ENCODE measurements around the gene ACTL7A. TPM values are rescaled to one million over a fixed set of nuclear protein-coding genes. Genes with fewer than 3 reads are reported as not detected.
"Not testable (repeated sequence)": the region's sequence is repeated elsewhere in the genome, so short reads cannot be mapped to it uniquely, and the experiment has no call there.

ACTL7A gene
- total RNA-seq, 1 experiment from 2014 or later: not detected

GRCh38 chr9:108842610-108843295 is 19.3 kb upstream of the ACTL7A start:
- no peaks in the 10 kb centered on the region for H3K4me1 ChIP-seq (ENCODE audit: low read length)
- H3K9ac ChIP-seq (ENCODE audit: low read length): no peak overlapping the region
- H3K9me3 ChIP-seq (ENCODE audit: low read length): no peaks in the 10 kb centered on the region
- H3K79me2 ChIP-seq (ENCODE audit: low read length): no peaks in the 10 kb centered on the region
- no peaks in the 10 kb centered on the region for H4K20me1 ChIP-seq (ENCODE audit: insufficient read depth, low read depth, low read length)
- H3K9me2 ChIP-seq (replicated peaks; ENCODE audit: insufficient read depth, low read length): no peaks in the 10 kb centered on the region
- no peak overlapping the region for H3K4me2 ChIP-seq (ENCODE audit: low read depth, low read length, poor library complexity, severe bottlenecking)
- no peak overlapping the region for H3K27ac ChIP-seq (ENCODE audit: low read length)
- H3K36me3 ChIP-seq (ENCODE audit: insufficient read depth, low read length): no peaks in the 10 kb centered on the region
- no peak overlapping the region for H3K4me3 ChIP-seq (ENCODE audit: low read length)
- H2AFZ ChIP-seq (ENCODE audit: low read length): no peak overlapping the region
- no peak for DNase-seq
- H3K27me3 ChIP-seq (ENCODE audit: low read length): no peaks in the 10 kb centered on the region

GRCh38 chr9:108844391-108844790 is 17.7 kb upstream of the ACTL7A start:
- Histone ChIP-seq H3K9me2 (replicated peaks; ENCODE audit: insufficient read depth, low read length) (no peaks in the 10 kb centered on the region), H3K36me3 (ENCODE audit: insufficient read depth, low read length) (no peaks in the 10 kb centered on the region), H3K4me3 (ENCODE audit: low read length) (no peak overlapping the region), H3K4me2 (ENCODE audit: low read depth, low read length, poor library complexity, severe bottlenecking) (no peak overlapping the region), H3K4me1 (ENCODE audit: low read length) (no peaks in the 10 kb centered on the region), H3K27ac (ENCODE audit: low read length) (no peak overlapping the region), H3K9me3 (ENCODE audit: low read length) (no peaks in the 10 kb centered on the region), H4K20me1 (ENCODE audit: insufficient read depth, low read depth, low read length) (no peaks in the 10 kb centered on the region), H3K9ac (ENCODE audit: low read length) (no peak overlapping the region), H2AFZ (ENCODE audit: low read length) (no peak overlapping the region), H3K79me2 (ENCODE audit: low read length) (no peaks in the 10 kb centered on the region), H3K27me3 (ENCODE audit: low read length) (no peaks in the 10 kb centered on the region)
- DNase-seq: no peak

GRCh38 chr9:108844856-108845255 is 17.2 kb upstream of the ACTL7A start:
- Histone ChIP-seq H3K9me2 (replicated peaks; ENCODE audit: insufficient read depth, low read length) (no peaks in the 10 kb centered on the region), H3K9me3 (ENCODE audit: low read length) (no peaks in the 10 kb centered on the region), H3K4me2 (ENCODE audit: low read depth, low read length, poor library complexity, severe bottlenecking) (no peak overlapping the region), H4K20me1 (ENCODE audit: insufficient read depth, low read depth, low read length) (no peaks in the 10 kb centered on the region), H3K9ac (ENCODE audit: low read length) (no peak overlapping the region), H3K36me3 (ENCODE audit: insufficient read depth, low read length) (no peaks in the 10 kb centered on the region), H3K79me2 (ENCODE audit: low read length) (no peaks in the 10 kb centered on the region), H2AFZ (ENCODE audit: low read length) (no peak overlapping the region), H3K27me3 (ENCODE audit: low read length) (no peaks in the 10 kb centered on the region), H3K27ac (ENCODE audit: low read length) (no peak overlapping the region), H3K4me3 (ENCODE audit: low read length) (no peak overlapping the region), H3K4me1 (ENCODE audit: low read length) (no peaks in the 10 kb centered on the region)
- no peak for DNase-seq

GRCh38 chr9:108845507-108845906 is 16.6 kb upstream of the ACTL7A start:
- no peaks in the 10 kb centered on the region for H3K79me2 ChIP-seq (ENCODE audit: low read length)
- H3K4me1 ChIP-seq (ENCODE audit: low read length): no peaks in the 10 kb centered on the region
- no peak overlapping the region for H3K27ac ChIP-seq (ENCODE audit: low read length)
- no peaks in the 10 kb centered on the region for H4K20me1 ChIP-seq (ENCODE audit: insufficient read depth, low read depth, low read length)
- H3K4me2 ChIP-seq (ENCODE audit: low read depth, low read length, poor library complexity, severe bottlenecking): no peak overlapping the region
- no peaks in the 10 kb centered on the region for H3K9me2 ChIP-seq (replicated peaks; ENCODE audit: insufficient read depth, low read length)
- H3K27me3 ChIP-seq (ENCODE audit: low read length): no peaks in the 10 kb centered on the region
- no peaks in the 10 kb centered on the region for H3K36me3 ChIP-seq (ENCODE audit: insufficient read depth, low read length)
- no peak overlapping the region for H3K9ac ChIP-seq (ENCODE audit: low read length)
- H3K4me3 ChIP-seq (ENCODE audit: low read length): no peak overlapping the region
- no peaks in the 10 kb centered on the region for H3K9me3 ChIP-seq (ENCODE audit: low read length)
- H2AFZ ChIP-seq (ENCODE audit: low read length): no peak overlapping the region
- DNase-seq: no peak

GRCh38 chr9:108845947-108846346 is 16.1 kb upstream of the ACTL7A start:
- Histone ChIP-seq H3K4me2 (ENCODE audit: low read depth, low read length, poor library complexity, severe bottlenecking) (no peak overlapping the region), H3K79me2 (ENCODE audit: low read length) (no peaks in the 10 kb centered on the region), H3K27ac (ENCODE audit: low read length) (no peak overlapping the region), H3K4me3 (ENCODE audit: low read length) (no peak overlapping the region), H3K9ac (ENCODE audit: low read length) (no peak overlapping the region), H4K20me1 (ENCODE audit: insufficient read depth, low read depth, low read length) (no peaks in the 10 kb centered on the region), H3K9me2 (replicated peaks; ENCODE audit: insufficient read depth, low read length) (no peaks in the 10 kb centered on the region), H3K4me1 (ENCODE audit: low read length) (no peaks in the 10 kb centered on the region), H2AFZ (ENCODE audit: low read length) (no peak overlapping the region), H3K36me3 (ENCODE audit: insufficient read depth, low read length) (no peaks in the 10 kb centered on the region), H3K27me3 (ENCODE audit: low read length) (no peaks in the 10 kb centered on the region), H3K9me3 (ENCODE audit: low read length) (no peaks in the 10 kb centered on the region)
- DNase-seq: no peak

GRCh38 chr9:108848296-108848695 is 13.8 kb upstream of the ACTL7A start:
- H3K9me3 ChIP-seq (ENCODE audit: low read length); H2AFZ ChIP-seq (ENCODE audit: low read length); H3K36me3 ChIP-seq (ENCODE audit: insufficient read depth, low read length); H3K4me3 ChIP-seq (ENCODE audit: low read length); H3K4me1 ChIP-seq (ENCODE audit: low read length); H3K27ac ChIP-seq (ENCODE audit: low read length); H3K79me2 ChIP-seq (ENCODE audit: low read length); H3K4me2 ChIP-seq (ENCODE audit: low read depth, low read length, poor library complexity, severe bottlenecking); H4K20me1 ChIP-seq (ENCODE audit: insufficient read depth, low read depth, low read length); H3K27me3 ChIP-seq (ENCODE audit: low read length); DNase-seq; H3K9ac ChIP-seq (ENCODE audit: low read length); H3K9me2 ChIP-seq (replicated peaks; ENCODE audit: insufficient read depth, low read length): not testable (repeated sequence)

GRCh38 chr9:108850293-108850897 is 11.7 kb upstream of the ACTL7A start:
- Histone ChIP-seq H4K20me1 (ENCODE audit: insufficient read depth, low read depth, low read length) (no peaks in the 10 kb centered on the region), H3K27me3 (ENCODE audit: low read length) (no peaks in the 10 kb centered on the region), H3K36me3 (ENCODE audit: insufficient read depth, low read length) (no peaks in the 10 kb centered on the region), H3K4me1 (ENCODE audit: low read length) (no peaks in the 10 kb centered on the region), H3K79me2 (ENCODE audit: low read length) (no peaks in the 10 kb centered on the region), H3K9me3 (ENCODE audit: low read length) (no peaks in the 10 kb centered on the region), H3K4me2 (ENCODE audit: low read depth, low read length, poor library complexity, severe bottlenecking) (no peak overlapping the region), H3K27ac (ENCODE audit: low read length) (no peak overlapping the region), H3K4me3 (ENCODE audit: low read length) (no peak overlapping the region), H3K9ac (ENCODE audit: low read length) (no peak overlapping the region), H3K9me2 (replicated peaks; ENCODE audit: insufficient read depth, low read length) (no peaks in the 10 kb centered on the region), H2AFZ (ENCODE audit: low read length) (no peak overlapping the region)
- DNase-seq: peak; percentile 51

GRCh38 chr9:108851138-108851537 is 10.9 kb upstream of the ACTL7A start:
- H3K4me3 ChIP-seq (ENCODE audit: low read length): no peak overlapping the region
- H2AFZ ChIP-seq (ENCODE audit: low read length): no peak overlapping the region
- no peaks in the 10 kb centered on the region for H3K9me3 ChIP-seq (ENCODE audit: low read length)
- no peaks in the 10 kb centered on the region for H3K27me3 ChIP-seq (ENCODE audit: low read length)
- H3K4me2 ChIP-seq (ENCODE audit: low read depth, low read length, poor library complexity, severe bottlenecking): no peak overlapping the region
- no peaks in the 10 kb centered on the region for H3K79me2 ChIP-seq (ENCODE audit: low read length)
- H3K27ac ChIP-seq (ENCODE audit: low read length): no peak overlapping the region
- H3K9me2 ChIP-seq (replicated peaks; ENCODE audit: insufficient read depth, low read length): no peaks in the 10 kb centered on the region
- no peaks in the 10 kb centered on the region for H3K36me3 ChIP-seq (ENCODE audit: insufficient read depth, low read length)
- H3K4me1 ChIP-seq (ENCODE audit: low read length): no peaks in the 10 kb centered on the region
- no peak for DNase-seq
- no peaks in the 10 kb centered on the region for H4K20me1 ChIP-seq (ENCODE audit: insufficient read depth, low read depth, low read length)
- no peak overlapping the region for H3K9ac ChIP-seq (ENCODE audit: low read length)
